ENCODE measurements around the gene ANKRD12.

DNA sequence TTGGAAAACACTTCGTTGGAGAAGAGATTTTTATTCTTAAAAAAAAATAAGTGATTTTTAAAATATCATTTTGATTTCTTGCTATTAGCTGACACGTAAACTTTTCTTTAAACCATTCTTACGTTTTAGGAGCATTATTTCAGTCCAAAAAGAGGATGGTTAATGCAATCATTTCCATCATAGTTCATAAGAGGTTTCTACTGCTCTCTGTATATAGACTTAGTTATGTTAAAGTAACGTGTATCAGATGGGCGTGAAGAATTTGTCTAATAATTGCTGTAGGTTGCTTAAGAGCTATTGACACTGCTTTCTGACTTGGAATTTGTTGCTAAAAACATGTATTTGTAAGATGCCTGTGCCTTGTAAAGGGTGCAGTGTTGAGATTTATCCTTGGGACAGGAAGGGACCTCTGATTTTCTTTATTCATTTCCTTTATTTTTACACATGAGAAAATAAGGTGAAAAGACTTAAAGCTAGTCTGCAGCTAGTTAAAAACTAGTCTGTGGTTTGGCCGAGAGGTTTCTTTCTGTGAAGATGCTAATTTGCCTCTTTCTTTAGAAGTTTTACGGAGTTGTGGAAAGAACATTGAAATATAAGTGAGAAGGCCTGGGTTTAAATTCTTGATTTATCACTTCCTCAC lies 2.9 kb downstream of the ANKRD12 start:
- TF ChIP-seq, protein P1, sequence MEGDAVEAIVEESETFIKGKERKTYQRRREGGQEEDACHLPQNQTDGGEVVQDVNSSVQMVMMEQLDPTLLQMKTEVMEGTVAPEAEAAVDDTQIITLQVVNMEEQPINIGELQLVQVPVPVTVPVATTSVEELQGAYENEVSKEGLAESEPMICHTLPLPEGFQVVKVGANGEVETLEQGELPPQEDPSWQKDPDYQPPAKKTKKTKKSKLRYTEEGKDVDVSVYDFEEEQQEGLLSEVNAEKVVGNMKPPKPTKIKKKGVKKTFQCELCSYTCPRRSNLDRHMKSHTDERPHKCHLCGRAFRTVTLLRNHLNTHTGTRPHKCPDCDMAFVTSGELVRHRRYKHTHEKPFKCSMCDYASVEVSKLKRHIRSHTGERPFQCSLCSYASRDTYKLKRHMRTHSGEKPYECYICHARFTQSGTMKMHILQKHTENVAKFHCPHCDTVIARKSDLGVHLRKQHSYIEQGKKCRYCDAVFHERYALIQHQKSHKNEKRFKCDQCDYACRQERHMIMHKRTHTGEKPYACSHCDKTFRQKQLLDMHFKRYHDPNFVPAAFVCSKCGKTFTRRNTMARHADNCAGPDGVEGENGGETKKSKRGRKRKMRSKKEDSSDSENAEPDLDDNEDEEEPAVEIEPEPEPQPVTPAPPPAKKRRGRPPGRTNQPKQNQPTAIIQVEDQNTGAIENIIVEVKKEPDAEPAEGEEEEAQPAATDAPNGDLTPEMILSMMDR (IDR thresholded peaks at IDR 0.05; ENCODE audit: low read length) = no peak
- no peak for TF ChIP-seq EZH2 (IDR thresholded peaks at IDR 0.05; ENCODE audit: borderline replicate concordance, low read length)

Data from OCI-LY1 (cell line).